A549 (cell line): ENCODE results near the gene CLPSL2. TPM values are rescaled to one million over a fixed set of nuclear protein-coding genes. Genes with fewer than 3 reads are reported as not detected.

Experiments
- ATAC-seq, 2 experiments: fragments of 200-7000 bp in 1 of 2; fragments of >200 bp in 1 of 2; cut with Nextera tagmentation in 1 of 2; cut with Tn5 transposase in 1 of 2; 3 replicates each; pipeline versions ENCODE4 v1.8.0 to v1.9.1; 2018 to 2020; ENCODE audit warnings: mild to moderate bottlenecking in 1 of 2, moderate library complexity in 1 of 2
- CTCF ChIA-PET: fragments of 300-600 bp; sonication (Branson Sonifier 250); formaldehyde crosslinking; extraction: SDS; loops from one replicate; lab custom pipeline; 2021; ENCODE audit warnings: antibody characterized with exemption, inconsistent platforms; lab: Yijun Ruan, JAX
- POLR2A ChIA-PET: fragments of 350-600 bp; formaldehyde crosslinking; extraction: SDS; loops from one replicate; lab custom pipeline; 2021; ENCODE audit warnings: antibody characterized with exemption, inconsistent platforms; lab: Yijun Ruan, JAX
- DNase-seq, 2 experiments: peaks; one replicate each; pipeline versions ENCODE4 v3.0.0 to v3.0.0-alpha.2; 2011 to 2016; ENCODE audit warnings: low read depth in 1 of 2, low spot score in 1 of 2
- FAIRE-seq: peaks from 2 replicates; lab custom pipeline; 2011; peaks lifted over from hg19 to GRCh38; lab: Jason Lieb, UNC
- H3K27ac ChIP-seq, 2 experiments: fragments of >200 bp; sonication (Bioruptor Twin); formaldehyde crosslinking; 3 replicates each; pipeline ENCODE4 v1.5.1; 2016 to 2017
- H3K4me1 ChIP-seq: fragments of >200 bp; sonication (Bioruptor Twin); formaldehyde crosslinking; 3 replicates; pipeline ENCODE4 v1.6.1; 2016
- H3K4me2 ChIP-seq: fragments of >200 bp; sonication (Bioruptor Twin); formaldehyde crosslinking; 3 replicates; pipeline ENCODE4 v1.6.1; 2016
- H3K4me3 ChIP-seq: fragments of >200 bp; sonication (Bioruptor Twin); formaldehyde crosslinking; 3 replicates; pipeline ENCODE4 v1.5.1; 2016
- H3K9me3 ChIP-seq: fragments of >200 bp; sonication (Bioruptor Twin); formaldehyde crosslinking; 3 replicates; pipeline ENCODE4 v1.6.1; 2016
- CHD4 ChIP-seq: fragments of 200-600 bp; sonication (generic); IDR thresholded peaks from 2 replicates; pipeline ENCODE4 v1.6.1; 2016; ENCODE audit warnings: antibody characterized with exemption, mild to moderate bottlenecking, borderline replicate concordance
- CTCF ChIP-seq: fragments of >200 bp; sonication (Bioruptor Twin); formaldehyde crosslinking; IDR thresholded peaks from 3 replicates; pipeline ENCODE4 v1.5.1; 2016
- EHMT2 ChIP-seq: fragments of 200-600 bp; sonication (generic); IDR thresholded peaks from 2 replicates; pipeline ENCODE4 v1.6.1; 2016; ENCODE audit warnings: antibody characterized with exemption, low read depth, mild to moderate bottlenecking, moderate library complexity
- ELK1 ChIP-seq: fragments of 150-350 bp; IDR thresholded peaks from 2 replicates; pipeline ENCODE4 v1.6.1; 2014; ENCODE audit warnings: low read depth, mild to moderate bottlenecking, low read length
- FOSL2 ChIP-seq, 2 experiments: fragments of 450-650 bp in 1 of 2; fragments of >200 bp in 1 of 2; sonication (Bioruptor Twin) in 1 of 2; formaldehyde crosslinking; IDR thresholded peaks; 2 replicates each; pipeline versions ENCODE4 v1.5.0 to v1.6.1; 2016 to 2020; ENCODE audit warnings: mild to moderate bottlenecking in 1 of 2, moderate library complexity in 1 of 2
- HMGXB4 ChIP-seq: fragments of 250-450 bp; sonication (Bioruptor Pico); IDR thresholded peaks from 2 replicates; pipeline ENCODE4 v1.5.0; 2021; ENCODE audit warnings: mild to moderate bottlenecking, moderate library complexity, borderline replicate concordance
- HOXB13 ChIP-seq: fragments of 250-450 bp; sonication (Bioruptor Pico); IDR thresholded peaks from 2 replicates; pipeline ENCODE4 v1.5.0; 2020; ENCODE audit warnings: low read depth, mild to moderate bottlenecking, moderate library complexity
- JUNB ChIP-seq: fragments of >200 bp; sonication (Bioruptor Twin); formaldehyde crosslinking; IDR thresholded peaks from 2 replicates; pipeline ENCODE4 v1.6.1; 2016
- KDM1A ChIP-seq: fragments of 200-600 bp; sonication (generic); IDR thresholded peaks from 2 replicates; pipeline ENCODE4 v1.6.1; 2016; ENCODE audit warnings: low read depth, mild to moderate bottlenecking
- MAFK ChIP-seq: fragments of 450-650 bp; IDR thresholded peaks from 2 replicates; pipeline ENCODE4 v1.6.1; 2014; ENCODE audit not compliant: partially characterized antibody
- MAX ChIP-seq: IDR thresholded peaks from 2 replicates; pipeline ENCODE4 v1.6.1; 2012
- MAZ ChIP-seq: fragments of 150-350 bp; IDR thresholded peaks from 2 replicates; pipeline ENCODE4 v1.6.1; 2014; ENCODE audit warnings: antibody characterized with exemption, low read depth, low read length, borderline replicate concordance
- MYC ChIP-seq: IDR thresholded peaks from 2 replicates; pipeline ENCODE4 v1.6.1; 2012; ENCODE audit warnings: mild to moderate bottlenecking, inconsistent platforms, low read length, improper control_type of control experiment, borderline replicate concordance
- NR3C1 ChIP-seq: fragments of >200 bp; sonication (Bioruptor Twin); formaldehyde crosslinking; IDR thresholded peaks from 3 replicates; pipeline ENCODE4 v1.6.1; 2017
- PHF8 ChIP-seq: fragments of 200-600 bp; sonication (generic); IDR thresholded peaks from 2 replicates; pipeline ENCODE4 v1.6.1; 2016; ENCODE audit warnings: low read depth, mild to moderate bottlenecking, antibody characterized with exemption, moderate library complexity, borderline replicate concordance
- RAD21 ChIP-seq, 2 experiments: fragments of >200 bp in 1 of 2; sonication (Bioruptor Twin) in 1 of 2; formaldehyde crosslinking in 1 of 2; IDR thresholded peaks in 1 of 2; conservative IDR thresholded peaks in 1 of 2; 2 replicates in 1 of 2; 3 replicates in 1 of 2; pipeline ENCODE4 v1.6.1; 2012 to 2018; ENCODE audit warnings: inconsistent platforms in 1 of 2
- RCOR1 ChIP-seq: fragments of 150-350 bp; IDR thresholded peaks from 2 replicates; pipeline ENCODE4 v1.6.1; 2014; ENCODE audit warnings: antibody characterized with exemption, low read length, low read depth
- SMC3 ChIP-seq: fragments of >200 bp; sonication (Bioruptor Twin); formaldehyde crosslinking; IDR thresholded peaks from 3 replicates; pipeline ENCODE4 v1.6.1; 2018; ENCODE audit warnings: inconsistent platforms
- ZSCAN20 ChIP-seq: fragments of 250-450 bp; sonication (Bioruptor Pico); IDR thresholded peaks from 2 replicates; pipeline ENCODE4 v1.8.0; 2022; ENCODE audit warnings: mild to moderate bottlenecking, moderate library complexity
- WGBS: methylation state at CpG from one replicate; pipeline ENCODE4 v1.1.6; 2017; ENCODE audit errors: missing lambda C conversion rate; 5-methylcytosine and 5-hydroxymethylcytosine counted together
- polyA plus RNA-seq, 4 experiments: library from polyadenylated mRNA; depleted of rRNA in 3 of 4; stranded (reverse); fragments of >200 nt; fragmentation: RNase III in 1 of 4; extraction: RNeasy Plus Mini Kit Qiagen cat#74134 plus additional on column Dnase treatment in 1 of 4; gene quantifications; 2 replicates in 3 of 4; 3 replicates in 1 of 4; pipeline ENCODE4 v1.2.3, GENCODE V29; 2011 to 2017
- TF ChIP-seq, protein P1 (sequence below): fragments of 200-600 bp; sonication (generic); IDR thresholded peaks from 2 replicates; pipeline ENCODE4 v1.6.1; 2016; ENCODE audit warnings: antibody characterized with exemption, mild to moderate bottlenecking, moderate library complexity

Gene CLPSL2
- polyA plus RNA-seq, 2 of the 4 experiments (the other 2 are of a cell fraction): 0.37 to 0.72 TPM

DNA sequence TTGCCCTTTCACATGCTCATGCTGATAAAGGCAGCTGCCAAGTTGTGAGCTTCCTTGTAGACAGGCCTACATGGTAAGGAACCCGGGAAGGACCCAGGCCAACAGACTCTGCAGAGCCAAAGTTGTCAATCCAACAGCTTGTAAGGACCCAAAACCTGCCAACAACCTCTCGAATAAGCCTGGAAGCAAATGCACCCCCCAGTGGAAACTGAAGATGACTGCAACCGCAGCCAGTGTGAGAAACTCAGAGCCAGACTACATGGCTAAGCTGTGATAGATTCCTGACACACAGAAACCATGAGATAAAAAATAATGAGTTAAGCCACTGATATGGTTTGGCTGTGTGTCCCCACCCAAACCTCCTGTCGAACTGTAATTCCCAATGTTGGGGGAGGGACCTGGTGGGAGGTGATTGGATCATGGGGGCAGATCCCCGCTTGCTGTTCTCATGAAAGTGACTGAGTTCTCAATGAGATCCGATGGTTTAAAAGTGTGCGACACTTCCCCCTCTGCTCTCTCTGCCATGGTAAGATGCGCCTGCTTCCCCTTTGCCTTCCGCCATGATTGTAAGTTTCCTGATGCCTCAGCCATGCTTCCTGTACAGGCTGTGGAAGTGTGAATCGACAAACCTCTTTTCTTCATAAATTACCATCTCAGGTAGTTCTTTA lies 18.8 kb upstream of the CLPSL2 start:
- H3K27ac ChIP-seq: no peak overlapping the region
- H3K4me1 ChIP-seq: no peaks in the 10 kb centered on the region
- H3K4me3 ChIP-seq: no peak overlapping the region
- no peak overlapping the region for H3K4me2 ChIP-seq
- 52% methylated on average over 10 of the region's 10 CpGs for WGBS
- peak; percentile 46 to 57 for DNase-seq
- ChIA-PET POLR2A (no interaction called here), CTCF (interaction anchor here (1.5 kb wide), 2 partner anchors 20 to 234 kb away, joined by 3 to 5 read pairs; partner anchors contain the start of gene ARMC12)
- peak; percentile 81 to 87; a peak in 5 of 6 replicates for ATAC-seq
- no peak for FAIRE-seq
- no peaks in the 10 kb centered on the region for H3K9me3 ChIP-seq
- TF ChIP-seq CTCF: peak; percentile 36
- TF ChIP-seq SMC3: peak; percentile 37; the same call in 2 of the 3 replicates
- TF ChIP-seq NR3C1: no peak
- TF ChIP-seq MAX: no peak

DNA sequence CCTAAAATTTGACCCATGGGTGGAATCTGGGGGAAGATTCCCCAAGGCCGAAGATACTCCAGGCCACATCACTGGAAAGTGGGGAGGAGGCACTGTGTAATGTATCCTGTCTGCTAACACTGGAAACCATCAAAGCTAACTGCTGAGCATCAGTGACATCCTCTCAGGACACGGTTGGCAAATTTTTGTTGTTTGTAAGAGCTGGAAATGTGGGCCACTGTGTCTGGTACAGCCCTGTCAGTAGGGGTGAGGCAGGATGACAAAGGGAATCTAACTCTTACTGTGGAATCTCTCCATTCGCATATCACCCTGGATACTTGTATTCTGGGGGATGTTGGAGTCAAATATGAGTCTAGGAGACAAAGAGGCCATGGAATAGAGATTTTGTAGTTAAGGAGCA lies 17.0 kb upstream of the CLPSL2 start:
- Histone ChIP-seq H3K4me2 (no peak overlapping the region), H3K27ac (no peak overlapping the region), H3K9me3 (no peaks in the 10 kb centered on the region), H3K4me1 (no peaks in the 10 kb centered on the region), H3K4me3 (no peak overlapping the region)
- TF ChIP-seq CHD4 (no peak), ZSCAN20 (CRISPR knock-in tag) (no peak), MYC (no peak), JUNB (no peak), ELK1 (no peak), PHF8 (no peak), EHMT2 (no peak), RAD21 (conservative IDR thresholded peaks at IDR 0.05 in 1 of 2, IDR thresholded peaks at IDR 0.05 in 1 of 2) (no peak), HOXB13 (CRISPR knock-in tag) (no peak), KDM1A (no peak), MAX (no peak), MAFK (no peak), RCOR1 (no peak), HMGXB4 (CRISPR knock-in tag) (no peak), NR3C1 (no peak), CTCF (no peak), MAZ (no peak), FOSL2 (IDR thresholded peaks at IDR 0.05) (no peak), FOSL2 (CRISPR knock-in tag; IDR thresholded peaks at IDR 0.05) (no peak)
- TF ChIP-seq, protein P1, sequence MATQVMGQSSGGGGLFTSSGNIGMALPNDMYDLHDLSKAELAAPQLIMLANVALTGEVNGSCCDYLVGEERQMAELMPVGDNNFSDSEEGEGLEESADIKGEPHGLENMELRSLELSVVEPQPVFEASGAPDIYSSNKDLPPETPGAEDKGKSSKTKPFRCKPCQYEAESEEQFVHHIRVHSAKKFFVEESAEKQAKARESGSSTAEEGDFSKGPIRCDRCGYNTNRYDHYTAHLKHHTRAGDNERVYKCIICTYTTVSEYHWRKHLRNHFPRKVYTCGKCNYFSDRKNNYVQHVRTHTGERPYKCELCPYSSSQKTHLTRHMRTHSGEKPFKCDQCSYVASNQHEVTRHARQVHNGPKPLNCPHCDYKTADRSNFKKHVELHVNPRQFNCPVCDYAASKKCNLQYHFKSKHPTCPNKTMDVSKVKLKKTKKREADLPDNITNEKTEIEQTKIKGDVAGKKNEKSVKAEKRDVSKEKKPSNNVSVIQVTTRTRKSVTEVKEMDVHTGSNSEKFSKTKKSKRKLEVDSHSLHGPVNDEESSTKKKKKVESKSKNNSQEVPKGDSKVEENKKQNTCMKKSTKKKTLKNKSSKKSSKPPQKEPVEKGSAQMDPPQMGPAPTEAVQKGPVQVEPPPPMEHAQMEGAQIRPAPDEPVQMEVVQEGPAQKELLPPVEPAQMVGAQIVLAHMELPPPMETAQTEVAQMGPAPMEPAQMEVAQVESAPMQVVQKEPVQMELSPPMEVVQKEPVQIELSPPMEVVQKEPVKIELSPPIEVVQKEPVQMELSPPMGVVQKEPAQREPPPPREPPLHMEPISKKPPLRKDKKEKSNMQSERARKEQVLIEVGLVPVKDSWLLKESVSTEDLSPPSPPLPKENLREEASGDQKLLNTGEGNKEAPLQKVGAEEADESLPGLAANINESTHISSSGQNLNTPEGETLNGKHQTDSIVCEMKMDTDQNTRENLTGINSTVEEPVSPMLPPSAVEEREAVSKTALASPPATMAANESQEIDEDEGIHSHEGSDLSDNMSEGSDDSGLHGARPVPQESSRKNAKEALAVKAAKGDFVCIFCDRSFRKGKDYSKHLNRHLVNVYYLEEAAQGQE: no peak
- FAIRE-seq: no peak
- ChIA-PET POLR2A (no interaction called here), CTCF (no interaction called here)
- DNase-seq: no peak
- ATAC-seq: no peak
- WGBS: 44% methylated on average over 3 of the region's 3 CpGs
